Astrocyte of the spinal cord (primary cell): Measurements from ENCODE around the gene ARIH1.
"Not testable (repeated sequence)": the region's sequence is repeated elsewhere in the genome, so short reads cannot be mapped to it uniquely, and the experiment has no call there.

Source experiments
- DNase-seq: peaks from one replicate; pipeline ENCODE4 v3.0.0; 2011; ENCODE audit warnings: low read depth, low spot score
- H3K4me3 ChIP-seq: 2 replicates; pipeline ENCODE4 v1.5.1; 2011; ENCODE audit warnings: low read depth, mild to moderate bottlenecking, low read length, moderate library complexity
- in situ Hi-C: cut with HindIII; loops from 2 replicates; pipeline ENCODE4 v1.10.0; 2017; ENCODE audit warnings: low sequenced_read_pairs
- TF ChIP-seq, protein P1 (sequence below): IDR thresholded peaks from 2 replicates; pipeline ENCODE4 v1.5.1; 2012; ENCODE audit warnings: low read depth, mild to moderate bottlenecking, low read length, inconsistent platforms

ARIH1 gene

DNA sequence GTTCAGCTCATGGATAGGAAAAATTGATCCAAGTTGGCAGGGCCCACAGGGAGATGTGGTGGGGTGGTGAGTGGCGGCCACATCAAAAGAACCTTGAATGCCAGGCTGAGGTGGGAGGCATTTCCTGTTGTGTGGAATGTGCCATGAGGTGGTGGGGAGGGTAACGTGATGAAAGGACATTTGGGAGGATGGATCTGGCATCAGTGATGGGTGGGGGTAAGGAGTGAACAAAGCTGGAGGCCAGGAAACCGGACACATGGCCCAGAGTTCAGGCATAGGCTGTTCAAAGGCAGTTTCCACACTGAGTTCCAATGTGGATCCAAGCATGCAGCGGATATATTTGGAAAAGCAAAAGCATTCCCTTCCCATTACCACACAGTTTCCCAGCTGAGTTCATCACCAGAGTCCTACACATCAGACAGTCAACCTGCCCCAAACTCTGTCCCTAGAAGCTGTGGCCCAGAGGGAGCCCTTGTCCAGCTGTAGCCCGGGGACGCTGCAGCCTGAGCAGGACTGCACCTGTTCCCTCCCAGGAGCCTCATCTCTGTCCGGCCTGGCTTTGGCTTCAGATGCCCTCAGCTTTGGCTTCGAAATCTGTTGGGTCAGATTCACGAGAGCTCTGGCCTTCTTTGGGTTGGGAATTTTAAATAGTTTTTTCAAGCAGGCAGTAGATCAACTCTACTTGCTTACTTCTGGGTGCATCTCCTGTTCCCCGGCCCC lies 142.5 kb downstream of the ARIH1 start:
- in situ Hi-C loops = no loop called here
- no peak for DNase-seq
- TF ChIP-seq, protein P1, sequence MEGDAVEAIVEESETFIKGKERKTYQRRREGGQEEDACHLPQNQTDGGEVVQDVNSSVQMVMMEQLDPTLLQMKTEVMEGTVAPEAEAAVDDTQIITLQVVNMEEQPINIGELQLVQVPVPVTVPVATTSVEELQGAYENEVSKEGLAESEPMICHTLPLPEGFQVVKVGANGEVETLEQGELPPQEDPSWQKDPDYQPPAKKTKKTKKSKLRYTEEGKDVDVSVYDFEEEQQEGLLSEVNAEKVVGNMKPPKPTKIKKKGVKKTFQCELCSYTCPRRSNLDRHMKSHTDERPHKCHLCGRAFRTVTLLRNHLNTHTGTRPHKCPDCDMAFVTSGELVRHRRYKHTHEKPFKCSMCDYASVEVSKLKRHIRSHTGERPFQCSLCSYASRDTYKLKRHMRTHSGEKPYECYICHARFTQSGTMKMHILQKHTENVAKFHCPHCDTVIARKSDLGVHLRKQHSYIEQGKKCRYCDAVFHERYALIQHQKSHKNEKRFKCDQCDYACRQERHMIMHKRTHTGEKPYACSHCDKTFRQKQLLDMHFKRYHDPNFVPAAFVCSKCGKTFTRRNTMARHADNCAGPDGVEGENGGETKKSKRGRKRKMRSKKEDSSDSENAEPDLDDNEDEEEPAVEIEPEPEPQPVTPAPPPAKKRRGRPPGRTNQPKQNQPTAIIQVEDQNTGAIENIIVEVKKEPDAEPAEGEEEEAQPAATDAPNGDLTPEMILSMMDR = no peak
- H3K4me3 ChIP-seq = no peak overlapping the region

DNA sequence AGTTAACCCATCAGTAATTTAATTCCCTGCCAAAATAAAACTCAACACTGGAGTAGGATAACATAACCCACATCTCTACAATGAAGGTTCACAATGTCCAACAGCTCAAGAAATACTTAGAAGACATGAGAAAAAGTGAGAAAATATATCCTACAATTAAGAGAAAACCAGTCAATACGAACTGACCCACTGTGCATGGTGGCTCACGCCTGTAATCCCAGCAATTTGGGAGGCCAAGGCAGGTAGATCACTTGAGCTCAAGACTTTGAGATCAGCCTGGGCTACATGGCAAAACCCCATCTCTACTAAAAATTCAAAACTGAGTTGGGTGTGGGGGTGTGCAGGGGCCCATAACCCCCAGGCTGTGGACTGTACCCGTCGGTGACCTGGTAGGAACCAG lies 149.7 kb downstream of the ARIH1 start:
- in situ Hi-C loops, H3K4me3 ChIP-seq, DNase-seq: not testable (repeated sequence)

- peak; percentile 24 for DNase-seq
- in situ Hi-C loops, H3K4me3 ChIP-seq: not testable (repeated sequence)
Measured at GRCh38 chr15:72626153-72626552, 152.0 kb downstream of the ARIH1 start.

DNA sequence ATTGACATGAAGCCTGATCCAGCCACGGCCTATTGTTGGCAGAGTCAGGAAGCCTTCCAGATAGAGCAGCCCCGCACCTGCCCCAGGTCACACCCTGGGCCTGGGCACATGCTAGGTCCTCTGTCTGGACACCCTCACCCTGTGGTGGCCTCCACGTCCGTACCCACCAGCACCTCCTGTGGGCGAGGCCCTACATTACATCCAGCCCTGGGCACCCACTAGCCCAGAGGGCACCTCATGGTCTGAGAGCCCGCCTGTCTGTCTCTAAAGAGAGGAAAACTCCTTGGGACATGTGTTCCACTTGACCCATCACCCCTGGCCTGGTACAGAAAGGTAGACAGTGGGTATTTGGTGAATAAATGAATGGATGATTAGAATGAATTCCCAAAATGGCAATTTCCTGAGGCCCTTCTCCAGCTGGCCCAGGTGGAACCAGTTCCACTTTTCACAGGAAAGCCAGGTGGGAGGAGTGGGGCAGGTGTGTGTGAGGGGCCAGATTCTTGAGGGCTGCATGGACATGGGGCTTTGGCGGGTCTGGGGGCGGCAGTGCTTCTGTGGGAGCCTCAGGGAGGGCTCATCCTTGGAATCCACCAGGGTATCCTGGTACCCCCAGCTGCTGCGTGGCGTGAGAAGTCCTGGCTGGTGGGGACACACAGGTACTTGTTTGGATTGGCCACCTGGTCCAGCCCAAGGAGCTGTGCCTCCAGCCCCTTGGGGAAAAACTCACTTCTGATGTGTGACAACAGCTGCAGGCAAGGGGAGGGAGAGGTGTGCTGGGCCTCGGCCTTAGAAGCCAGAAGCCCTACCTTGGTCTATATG lies 154.3 kb downstream of the ARIH1 start:
- TF ChIP-seq, protein P1 = peak; percentile 28
- DNase-seq, in situ Hi-C loops, H3K4me3 ChIP-seq: not testable (repeated sequence)

- H3K4me3 ChIP-seq, in situ Hi-C loops, DNase-seq: not testable (repeated sequence)
Measured at GRCh38 chr15:72629068-72629570, 155.0 kb downstream of the ARIH1 start.

DNA sequence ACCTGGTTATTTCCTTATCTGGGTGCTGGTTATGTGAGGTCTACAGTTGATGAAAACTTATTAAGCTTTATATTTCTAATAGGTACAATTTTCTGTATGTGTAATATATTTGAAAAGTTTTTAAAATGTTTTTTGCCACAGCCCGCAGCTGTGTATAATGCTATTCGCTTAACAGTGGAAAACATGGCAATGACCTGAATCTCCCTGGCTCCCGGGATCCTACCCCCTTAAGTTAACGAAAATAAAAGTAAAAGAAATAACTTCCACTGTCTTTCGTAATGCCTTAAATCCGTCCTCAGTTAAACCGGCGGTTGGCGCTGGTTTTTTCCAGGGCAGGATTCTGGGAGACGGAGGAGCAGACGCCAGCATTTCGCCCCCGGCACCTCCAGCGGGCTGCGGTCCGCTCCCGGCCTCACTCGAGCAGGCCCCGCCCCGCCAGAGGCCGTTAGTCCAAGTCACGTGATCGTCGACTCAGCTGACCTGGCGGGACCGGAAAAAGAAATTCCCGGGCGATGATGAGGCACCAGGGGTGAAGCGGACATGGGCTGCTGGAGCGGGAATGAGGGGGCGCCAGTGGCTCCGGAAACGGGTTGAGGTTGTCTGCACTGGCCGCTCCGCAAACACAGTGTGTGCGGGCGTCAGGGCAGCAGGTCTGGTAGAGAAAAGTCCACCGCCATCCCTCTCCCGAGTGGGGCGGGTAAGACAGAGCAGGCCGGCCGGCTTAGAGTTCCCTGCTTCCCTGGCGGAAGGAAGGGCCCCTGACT lies 162.6 kb downstream of the ARIH1 start:
- in situ Hi-C loops = not testable (repeated sequence)
- H3K4me3 ChIP-seq = peak overlapping the region; percentile 34
- DNase-seq = peak; percentile 83

GRCh38 chr15:72639759-72640483 lies 165.8 kb downstream of the ARIH1 start:
- in situ Hi-C loops, DNase-seq, H3K4me3 ChIP-seq: not testable (repeated sequence)

GRCh38 chr15:72642271-72642670 lies 168.1 kb downstream of the ARIH1 start:
- DNase-seq, in situ Hi-C loops, H3K4me3 ChIP-seq: not testable (repeated sequence)

GRCh38 chr15:72648631-72649253 lies 174.6 kb downstream of the ARIH1 start:
- DNase-seq, in situ Hi-C loops, H3K4me3 ChIP-seq: not testable (repeated sequence)
